ENCODE data around the gene TGM2.
A peak's percentile ranks its signal among the peaks of the same experiment; 100 is the strongest.

The TGM2 gene

GRCh38 chr20:38143646-38144554, 21.2 kb downstream of the TGM2 start:
- peak in 1 of 2 donors; percentile 23 for DNase-seq

DNA sequence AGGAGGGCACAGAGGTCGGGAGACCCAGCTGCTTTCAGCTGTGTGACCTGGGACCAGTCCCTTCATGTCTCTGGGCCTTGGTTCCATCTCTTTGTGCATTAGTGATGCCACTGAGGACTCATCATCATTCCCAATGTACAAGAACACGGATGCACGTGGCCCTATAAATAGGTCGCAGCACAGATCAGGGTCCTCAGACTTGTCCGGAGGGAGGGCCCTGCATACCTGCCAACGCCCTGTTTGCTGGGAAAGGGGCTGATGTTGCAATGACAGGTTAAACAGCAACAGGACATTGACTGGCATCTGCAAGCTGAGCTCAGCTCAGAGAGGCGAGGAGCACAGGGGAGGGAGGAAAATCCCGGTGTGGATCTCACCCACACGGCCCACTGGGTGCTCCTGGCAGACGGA, 21.8 kb downstream of the TGM2 start:
- DNase-seq = no peak

DNA sequence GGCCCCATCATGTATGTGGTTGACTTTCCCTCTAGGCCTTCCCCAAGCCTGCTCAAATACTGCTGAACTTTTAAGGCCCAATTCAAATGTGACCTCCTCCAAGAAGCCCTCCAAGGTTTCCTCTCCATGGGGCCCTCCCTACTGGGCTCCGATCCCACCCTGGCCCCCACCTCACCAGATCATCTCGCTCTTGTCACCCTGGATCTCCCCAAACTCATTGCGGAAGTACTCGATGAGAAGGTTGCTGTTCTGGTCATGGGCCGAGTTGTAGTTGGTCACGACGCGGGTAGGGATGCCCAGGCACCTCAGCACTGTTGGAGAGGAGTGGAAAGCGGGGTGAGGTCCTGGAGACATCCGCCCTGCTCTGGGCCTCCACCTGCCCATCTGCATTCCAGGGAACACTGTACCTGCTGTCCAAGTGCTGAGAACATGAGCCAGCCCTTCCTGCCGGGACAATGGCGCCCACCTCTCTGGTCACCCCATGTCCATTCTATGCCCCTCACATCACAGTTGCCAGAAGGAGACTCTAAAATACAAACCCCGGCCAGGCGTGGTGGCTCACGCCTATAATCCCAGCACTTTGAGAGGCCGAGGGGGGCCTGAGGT, 23.1 kb downstream of the TGM2 start:
- no peak for DNase-seq

- no peak for DNase-seq
Measured at GRCh38 chr20:38141204-38141888, 23.7 kb downstream of the TGM2 start.

GRCh38 chr20:38139977-38140753, 24.9 kb downstream of the TGM2 start:
- no peak for DNase-seq

- DNase-seq = no peak
Measured at GRCh38 chr20:38139156-38139912, 25.7 kb downstream of the TGM2 start.

DNA sequence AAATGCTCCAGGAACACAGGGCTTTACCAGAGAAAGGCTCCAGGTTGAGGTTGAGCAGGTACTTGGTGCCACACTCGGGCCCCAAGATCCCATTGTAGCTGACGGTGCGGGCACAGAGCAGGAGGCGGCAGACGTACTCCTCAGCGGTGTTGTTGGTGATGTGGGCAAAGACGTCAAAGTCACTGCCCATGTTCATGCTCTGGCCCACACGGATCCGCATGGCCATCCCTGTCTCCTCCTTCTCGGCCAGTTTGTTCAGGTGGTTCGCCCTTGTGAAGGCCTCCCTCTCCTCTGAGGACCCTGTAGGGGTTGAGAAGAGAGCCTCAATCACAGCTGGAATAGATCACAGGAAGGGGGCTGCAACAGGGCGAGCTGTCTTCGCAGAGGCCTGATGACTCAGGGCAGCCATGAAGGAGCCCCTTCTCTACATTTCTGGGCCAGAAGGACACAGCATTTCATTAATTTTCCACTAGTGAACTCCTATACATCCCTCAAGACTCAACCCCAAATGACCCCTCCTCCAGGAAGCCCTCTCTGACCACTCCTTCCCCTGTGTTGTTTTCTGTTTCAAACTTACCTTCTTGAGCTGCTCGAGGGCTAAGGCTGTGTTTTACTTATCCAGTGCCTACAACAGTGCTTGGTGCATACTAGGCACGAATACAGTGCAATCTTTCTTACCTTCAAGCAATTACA, 26.8 kb downstream of the TGM2 start:
- DNase-seq = no peak

DNA sequence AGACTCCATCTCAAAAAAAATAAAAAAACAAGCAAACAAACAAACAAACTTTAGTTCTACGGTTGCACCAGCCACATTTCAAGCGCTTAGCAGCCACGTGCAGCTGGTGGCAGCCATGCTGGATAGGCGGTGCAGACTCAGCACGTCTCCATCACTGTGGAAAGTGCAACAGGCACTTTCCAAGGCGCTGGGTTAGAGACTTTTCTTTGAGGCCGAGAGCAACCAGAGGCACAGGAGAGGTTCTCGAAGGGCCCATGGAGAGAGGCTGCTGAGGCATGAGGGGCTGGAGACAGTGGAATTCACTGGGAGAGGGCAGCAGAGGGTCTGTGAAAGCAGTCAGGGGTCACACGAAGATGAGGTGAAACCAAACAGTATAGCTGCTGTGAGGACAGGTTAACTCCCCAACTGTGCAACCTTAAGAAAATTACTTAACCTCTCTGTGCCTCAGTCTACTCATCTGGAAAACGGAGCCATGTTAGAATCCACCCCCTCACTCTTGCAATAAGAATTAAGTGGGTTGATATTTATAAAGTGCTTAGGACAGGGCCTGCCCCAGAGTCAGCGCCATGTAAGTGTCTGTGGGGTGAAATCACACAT, 27.5 kb downstream of the TGM2 start:
- DNase-seq = no peak

- DNase-seq = no peak
Measured at GRCh38 chr20:38136421-38137245, 28.4 kb downstream of the TGM2 start.

DNA sequence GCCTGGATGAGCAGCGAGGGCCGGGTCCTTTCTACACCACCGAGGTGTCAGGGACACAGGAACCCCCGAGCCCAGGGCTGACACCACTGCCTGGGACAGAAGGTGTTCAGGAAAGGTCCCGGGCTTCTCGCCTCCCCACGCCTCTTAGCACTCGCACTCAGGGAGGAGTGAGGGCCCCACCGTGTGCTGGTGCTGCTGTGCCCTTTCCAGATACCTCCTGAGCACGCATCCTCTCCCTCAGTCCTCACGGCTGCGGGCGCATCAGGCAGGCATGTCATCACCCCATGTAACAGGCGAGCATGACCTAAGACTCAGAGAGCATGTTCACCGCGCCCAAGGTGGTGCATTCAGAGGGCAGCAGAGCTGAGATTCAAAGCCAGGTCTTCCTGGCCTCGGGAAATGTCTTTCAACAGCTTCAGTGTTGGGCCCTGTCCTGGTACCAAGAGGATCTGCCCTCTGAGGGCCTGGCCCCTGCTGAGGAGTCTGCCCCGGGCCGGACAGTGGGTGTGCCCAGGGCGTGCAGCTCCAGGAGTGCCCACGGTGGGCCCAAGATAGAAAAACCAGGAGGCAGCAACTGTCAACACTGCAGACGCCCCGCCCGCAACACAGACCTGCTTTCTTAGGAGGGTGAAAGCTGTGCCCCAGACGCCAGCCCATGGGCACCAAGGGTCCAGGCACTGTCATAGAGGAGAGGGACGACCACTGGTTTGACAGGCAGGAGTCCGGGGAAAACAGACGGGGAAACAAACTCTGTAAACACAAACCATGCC, 29.2 kb downstream of the TGM2 start:
- DNase-seq = no peak

GRCh38 chr20:38135271-38135650, 29.8 kb downstream of the TGM2 start:
- no peak for DNase-seq

DNA sequence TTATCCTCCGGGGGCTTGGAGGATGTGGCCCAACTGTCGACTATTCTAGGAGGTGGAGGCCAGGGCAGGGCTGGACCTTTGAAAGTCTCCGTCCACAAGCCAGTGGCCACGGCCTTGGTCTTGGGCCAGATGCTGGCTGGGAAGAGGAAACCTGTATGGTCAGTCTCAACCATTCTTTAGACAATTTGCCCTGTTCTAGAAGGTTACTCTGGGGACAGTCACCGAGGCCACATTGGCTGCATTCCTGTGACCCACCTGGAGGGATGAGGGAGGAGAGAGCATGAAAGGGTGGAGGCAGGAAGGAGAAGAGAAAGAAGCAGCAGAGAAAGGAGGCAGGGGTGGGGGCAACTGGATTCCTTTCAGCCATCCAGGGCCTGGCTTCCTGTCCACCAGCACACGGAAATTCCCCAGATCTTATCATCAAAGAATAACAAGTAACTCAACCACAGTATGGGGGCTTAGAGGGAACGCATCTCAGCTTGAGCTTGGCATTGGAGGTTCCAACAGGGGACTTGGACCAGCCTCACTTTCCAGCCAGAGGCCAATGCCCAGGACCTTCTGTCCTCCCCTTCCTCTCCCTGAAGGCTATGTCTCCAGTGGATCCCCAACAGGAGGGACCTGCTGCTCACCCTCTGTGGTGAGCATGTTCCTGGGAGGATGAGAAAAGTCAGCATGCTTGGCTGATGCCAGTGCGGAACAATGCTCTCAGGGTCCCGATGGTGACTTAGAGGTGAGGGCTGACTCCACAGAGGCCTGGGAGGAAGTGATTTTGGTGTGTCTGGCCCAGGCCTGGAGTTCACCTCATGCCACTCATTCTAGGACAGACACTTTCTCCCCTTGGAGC, 30.4 kb downstream of the TGM2 start:
- DNase-seq = no peak

- no peak for DNase-seq
Measured at GRCh38 chr20:38133680-38134426, 31.2 kb downstream of the TGM2 start.

DNA sequence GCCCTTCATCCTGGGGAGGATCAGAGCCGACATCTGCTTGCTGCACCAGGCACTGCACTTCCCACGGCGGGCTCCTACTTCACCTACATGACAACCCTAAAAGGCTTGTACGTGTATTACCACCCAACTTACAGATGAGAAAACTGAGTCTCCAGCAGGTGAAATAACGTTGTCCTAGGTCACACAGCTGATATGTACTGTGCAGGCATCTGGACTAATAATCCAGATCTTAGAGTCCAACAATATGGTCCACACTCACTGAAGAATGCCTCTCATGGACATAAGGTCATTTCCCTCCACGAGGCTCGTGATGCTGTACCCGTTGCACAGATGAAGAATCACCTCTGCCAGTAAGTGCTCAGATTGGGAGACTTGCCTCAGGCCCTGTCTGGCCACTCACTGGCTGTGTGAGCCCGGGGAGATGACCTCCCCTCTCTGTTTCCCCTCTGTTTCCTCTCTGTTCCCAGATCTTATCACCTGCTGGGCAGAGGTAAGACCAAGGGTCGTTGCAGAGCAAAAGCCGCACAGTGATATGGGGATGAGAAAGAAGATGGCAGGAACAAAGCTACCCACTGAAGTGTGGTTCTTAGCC, 32.1 kb downstream of the TGM2 start:
- no peak for DNase-seq

DNA sequence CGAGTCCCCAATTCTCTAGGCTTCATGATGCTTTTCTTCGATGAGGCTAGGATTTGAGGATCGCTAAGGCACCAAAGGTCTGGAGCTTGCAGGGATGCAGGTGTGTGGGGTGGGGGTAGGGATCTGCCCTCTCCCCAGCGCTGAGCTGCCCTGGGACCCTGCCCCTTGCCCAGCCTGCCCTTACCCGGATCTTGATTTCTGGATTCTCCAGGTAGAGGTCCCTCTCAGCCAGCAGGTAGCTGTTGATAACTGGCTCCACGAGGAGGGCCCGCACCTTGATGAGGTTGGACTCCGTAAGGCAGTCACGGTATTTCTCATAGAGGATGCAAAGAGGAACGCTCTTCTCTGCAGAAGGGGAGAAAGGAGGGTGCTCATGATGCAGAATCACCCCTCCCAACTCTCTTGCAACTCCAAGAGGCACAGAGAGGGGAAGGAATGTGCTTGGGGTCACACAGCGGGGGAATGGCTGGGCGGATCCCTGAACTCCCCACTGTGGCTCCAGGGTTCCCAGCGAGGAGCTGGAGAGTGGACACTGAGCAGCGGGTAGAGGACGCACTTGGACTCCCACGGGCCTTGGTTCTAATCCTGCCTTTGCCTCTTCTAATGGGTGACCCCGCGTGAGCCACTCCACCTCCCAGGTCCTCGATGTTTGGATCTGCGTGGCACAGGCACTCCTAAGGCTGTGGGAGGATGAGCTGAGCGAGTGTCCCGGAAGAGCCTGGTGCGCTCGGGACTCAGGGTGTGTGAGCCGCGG, 32.7 kb downstream of the TGM2 start:
- no peak for DNase-seq

GRCh38 chr20:38131588-38132121, 33.4 kb downstream of the TGM2 start:
- DNase-seq = no peak
